ENCODE results near the gene KLHL40. TPM values are rescaled to one million over a fixed set of nuclear protein-coding genes. Genes with fewer than 3 reads are reported as not detected.

The KLHL40 gene
- polyA plus RNA-seq, 1 donor (not counting 4 experiments of a cell fraction or from before 2014, with no cell fraction given) = not detected

- Histone ChIP-seq H3K27me3 (ENCODE audit: control insufficient read depth, extremely low read depth, insufficient read depth, low read length) (no peaks in the 10 kb centered on the region), H3K36me3 (ENCODE audit: control insufficient read depth in 2 of 2, extremely low read depth in 1 of 2, insufficient read depth in 2 of 2, low read length in 2 of 2) (no peaks in the 10 kb centered on the region), H3K27ac (ENCODE audit: control insufficient read depth, insufficient read depth, low read length) (no peak overlapping the region), H3K4me1 (ENCODE audit: control insufficient read depth, extremely low read depth, insufficient read depth, low read length) (no peaks in the 10 kb centered on the region), H4K20me1 (ENCODE audit: control insufficient read depth, extremely low read depth, insufficient read depth, low read length) (no peaks in the 10 kb centered on the region), H3K79me2 (ENCODE audit: control insufficient read depth, insufficient read depth, low read length) (no peaks in the 10 kb centered on the region), H3K4me2 (ENCODE audit: control insufficient read depth, extremely low read depth, insufficient read depth, low read depth, low read length) (no peak overlapping the region), H3K9ac (ENCODE audit: control insufficient read depth, extremely low read depth, insufficient read depth, low read length) (no peak overlapping the region), H3K9me3 (ENCODE audit: control insufficient read depth, low read depth, low read length) (peaks cover 3% of the 10 kb centered on the region), H3K9me1 (ENCODE audit: control insufficient read depth, extremely low read depth, insufficient read depth, low read length) (no peaks in the 10 kb centered on the region), H3K4me3 (ENCODE audit: control insufficient read depth in 2 of 3, extremely low read depth in 1 of 3, insufficient read depth in 2 of 3, low read depth in 1 of 3, low read length in 3 of 3) (no peak overlapping the region), H2AFZ (ENCODE audit: control insufficient read depth, low read length) (no peak overlapping the region)
- dilution Hi-C loops (cut with MboI; ENCODE audit: extremely low pct_ligation_motif_present, low sequenced_read_pairs) = no loop called here
- DNase-seq (ENCODE audit: low read depth, low spot score) (no peak), FAIRE-seq (no peak)
- TF ChIP-seq EZH2 (IDR thresholded peaks at IDR 0.05; ENCODE audit: low read length) (no peak), CTCF (optimal IDR thresholded peaks at IDR 0.05 in 1 of 3, IDR thresholded peaks at IDR 0.05 in 1 of 3, conservative IDR thresholded peaks at IDR 0.05 in 1 of 3; ENCODE audit: extremely low read depth in 1 of 3, insufficient read depth in 2 of 3, low read length in 3 of 3) (no peak)
Measured at GRCh38 chr3:42674146-42674545, 11.2 kb upstream of the KLHL40 start.

- H3K27me3 ChIP-seq (ENCODE audit: control insufficient read depth, extremely low read depth, insufficient read depth, low read length) = no peaks in the 10 kb centered on the region
- H2AFZ ChIP-seq (ENCODE audit: control insufficient read depth, low read length) = no peak overlapping the region
- dilution Hi-C loops (cut with MboI; ENCODE audit: extremely low pct_ligation_motif_present, low sequenced_read_pairs) = no loop called here
- H3K9me1 ChIP-seq (ENCODE audit: control insufficient read depth, extremely low read depth, insufficient read depth, low read length) = no peaks in the 10 kb centered on the region
- H3K36me3 ChIP-seq (ENCODE audit: control insufficient read depth in 2 of 2, extremely low read depth in 1 of 2, insufficient read depth in 2 of 2, low read length in 2 of 2) = no peaks in the 10 kb centered on the region
- H3K4me1 ChIP-seq (ENCODE audit: control insufficient read depth, extremely low read depth, insufficient read depth, low read length) = no peaks in the 10 kb centered on the region
- H3K9me3 ChIP-seq (ENCODE audit: control insufficient read depth, low read depth, low read length) = peaks cover 3% of the 10 kb centered on the region
- no peak for FAIRE-seq
- no peak overlapping the region for H3K27ac ChIP-seq (ENCODE audit: control insufficient read depth, insufficient read depth, low read length)
- no peak for DNase-seq (ENCODE audit: low read depth, low spot score)
- H3K4me2 ChIP-seq (ENCODE audit: control insufficient read depth, extremely low read depth, insufficient read depth, low read depth, low read length) = no peak overlapping the region
- TF ChIP-seq CTCF (optimal IDR thresholded peaks at IDR 0.05 in 1 of 3, IDR thresholded peaks at IDR 0.05 in 1 of 3, conservative IDR thresholded peaks at IDR 0.05 in 1 of 3; ENCODE audit: extremely low read depth in 1 of 3, insufficient read depth in 2 of 3, low read length in 3 of 3) = no peak
- H3K9ac ChIP-seq (ENCODE audit: control insufficient read depth, extremely low read depth, insufficient read depth, low read length) = no peak overlapping the region
- H3K4me3 ChIP-seq (ENCODE audit: control insufficient read depth in 2 of 3, extremely low read depth in 1 of 3, insufficient read depth in 2 of 3, low read depth in 1 of 3, low read length in 3 of 3) = no peak overlapping the region
- H3K79me2 ChIP-seq (ENCODE audit: control insufficient read depth, insufficient read depth, low read length) = no peaks in the 10 kb centered on the region
- H4K20me1 ChIP-seq (ENCODE audit: control insufficient read depth, extremely low read depth, insufficient read depth, low read length) = no peaks in the 10 kb centered on the region
Measured at GRCh38 chr3:42675909-42676308, 9.4 kb upstream of the KLHL40 start.
